NCI-H2227 (cell line): Measurements from ENCODE around the gene COPZ1.

Experiments
- DNase-seq: peaks from one replicate; lab custom pipeline; 2025; ENCODE audit not compliant: unreplicated experiment; lab: John Stamatoyannopoulos, UW

Gene COPZ1

GRCh38 chr12:54393207-54393609 is 68.3 kb downstream of the COPZ1 start:
- DNase-seq = no peak

DNA sequence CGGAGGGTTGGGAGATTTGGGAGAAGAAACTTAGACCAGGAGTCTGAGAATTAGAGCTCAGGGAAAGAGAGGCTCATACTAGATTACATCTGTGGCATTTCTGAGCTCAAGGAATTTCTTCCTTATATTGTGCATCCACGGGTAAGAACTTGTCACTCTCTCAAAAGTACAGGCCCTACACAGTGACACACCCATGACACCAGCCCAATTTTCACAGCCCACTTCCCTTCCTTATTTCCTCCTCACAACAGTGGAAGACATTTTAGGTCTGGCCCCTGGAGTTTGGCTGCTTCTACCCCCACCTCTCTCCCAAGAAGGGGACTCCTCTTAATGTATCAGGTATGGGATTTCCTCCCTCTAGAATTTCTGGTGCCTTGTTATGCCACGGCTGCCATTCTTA is 68.8 kb downstream of the COPZ1 start:
- DNase-seq = no peak

DNA sequence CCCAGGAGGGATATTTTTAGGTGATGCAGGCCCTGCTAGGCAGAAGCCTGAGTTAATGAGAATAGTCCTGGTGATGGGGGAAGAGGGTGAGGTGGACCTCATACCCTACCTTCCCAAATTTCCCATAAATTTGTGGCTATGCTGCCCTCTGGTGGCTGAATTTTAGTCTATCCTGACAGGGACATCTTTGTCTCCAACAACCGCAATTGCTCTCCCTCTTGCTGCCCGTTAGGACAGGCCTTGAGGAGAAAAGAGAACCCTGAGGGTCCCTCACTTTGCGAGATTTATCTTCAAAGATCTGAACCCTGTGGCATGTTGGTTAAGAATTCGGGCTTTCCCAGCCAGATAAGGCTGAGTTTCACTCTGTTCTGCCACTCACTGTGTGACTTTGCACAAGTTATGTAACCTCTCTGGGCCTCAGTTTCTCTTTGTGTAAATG is 69.4 kb downstream of the COPZ1 start:
- peak; percentile 48 for DNase-seq

- DNase-seq = no peak
Observed at GRCh38 chr12:54394986-54395385, 70.1 kb downstream of the COPZ1 start.

GRCh38 chr12:54395545-54395944 is 70.6 kb downstream of the COPZ1 start:
- DNase-seq = no peak

- DNase-seq = no peak
Observed at GRCh38 chr12:54397157-54397556, 72.2 kb downstream of the COPZ1 start.

GRCh38 chr12:54398218-54398617 is 73.3 kb downstream of the COPZ1 start:
- no peak for DNase-seq

- peak; percentile 81 for DNase-seq
Observed at GRCh38 chr12:54398995-54399793, 74.3 kb downstream of the COPZ1 start.

DNA sequence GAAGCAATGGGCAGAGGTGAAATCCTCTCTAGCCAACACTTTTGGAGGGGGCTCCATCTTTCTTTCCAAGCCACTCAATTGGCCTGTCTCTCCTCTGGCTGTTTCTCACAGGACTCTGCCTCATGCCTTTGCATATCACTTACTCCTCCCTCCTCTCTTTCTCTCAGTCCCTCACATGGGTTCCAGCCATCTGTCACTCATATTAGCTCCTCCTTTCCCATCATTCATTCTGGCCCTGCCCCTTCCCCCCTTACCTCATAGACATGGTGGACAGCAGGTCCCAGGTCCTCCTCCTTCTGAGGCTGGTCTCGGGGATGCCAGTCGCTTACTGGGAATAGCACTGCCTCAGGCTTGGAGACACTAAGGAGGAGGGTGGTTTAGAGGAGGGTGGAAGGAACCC is 76.2 kb downstream of the COPZ1 start:
- DNase-seq = no peak
